Natural killer cell (primary cell): ENCODE measurements around the gene ZMYM2. TPM values are rescaled to one million over a fixed set of nuclear protein-coding genes. Genes with fewer than 3 reads are reported as not detected.
A peak's percentile ranks its signal among the peaks of the same experiment; 100 is the strongest.

ENCODE experiments used
- ATAC-seq, 3 donors: fragments of 150-1000 bp in 2 of 3; fragments of 200-7000 bp in 1 of 3; cut with Tn5 transposase; 1 replicate in 1 of 3; 2 replicates in 2 of 3; pipeline ENCODE4 v1.10.0; 2021; ENCODE audit warnings: mild to moderate bottlenecking in 2 of 3, moderate library complexity in 2 of 3
- DNase-seq, 2 donors: peaks; one replicate each; pipeline versions ENCODE4 v3.0.0 to v3.0.0-alpha.2; 2013 to 2021; ENCODE audit warnings: mixed read lengths in 1 of 2
- H3K27ac ChIP-seq: one replicate; pipeline ENCODE4 v1.5.1; 2013; ENCODE audit warnings: mild to moderate bottlenecking, low read length
- H3K27me3 ChIP-seq: one replicate; pipeline ENCODE4 v1.6.1; 2013; ENCODE audit warnings: low read length; ENCODE audit not compliant: control insufficient read depth, insufficient read depth
- H3K36me3 ChIP-seq: one replicate; pipeline ENCODE4 v1.6.1; 2013; ENCODE audit warnings: low read length; ENCODE audit not compliant: control insufficient read depth, insufficient read depth
- H3K4me1 ChIP-seq: one replicate; pipeline ENCODE4 v1.6.1; 2013; ENCODE audit warnings: low read length; ENCODE audit not compliant: control insufficient read depth, insufficient read depth
- H3K4me3 ChIP-seq: one replicate; pipeline ENCODE4 v1.5.1; 2013; ENCODE audit warnings: low read length
- H3K9me3 ChIP-seq: one replicate; pipeline ENCODE4 v1.6.1; 2013; ENCODE audit warnings: low read length; ENCODE audit not compliant: control insufficient read depth, insufficient read depth
- H3K27ac Mint-ChIP-seq, 2 donors: one replicate each; pipeline ENCODE4 v1.8.0; 2022; ENCODE audit warnings: mild to moderate bottlenecking in 2 of 2, mixed read lengths in 2 of 2, moderate library complexity in 1 of 2
- H3K27me3 Mint-ChIP-seq, 2 donors: one replicate each; pipeline ENCODE4 v1.8.0; 2022; ENCODE audit warnings: low read depth in 2 of 2, mixed read lengths in 2 of 2
- H3K36me3 Mint-ChIP-seq: one replicate; pipeline ENCODE4 v1.8.0; 2022; ENCODE audit warnings: mixed read lengths
- H3K4me1 Mint-ChIP-seq, 2 donors: one replicate each; pipeline ENCODE4 v1.8.0; 2022; ENCODE audit warnings: mixed read lengths in 2 of 2
- H3K4me3 Mint-ChIP-seq: one replicate; pipeline ENCODE4 v1.8.0; 2022; ENCODE audit warnings: mild to moderate bottlenecking, moderate library complexity, mixed read lengths
- H3K9me3 Mint-ChIP-seq, 2 donors: one replicate each; pipeline ENCODE4 v1.8.0; 2022; ENCODE audit warnings: mixed read lengths in 2 of 2
- WGBS: methylation state at CpG from one replicate; pipeline ENCODE4 v1.1.7; 2013; ENCODE audit warnings: missing lambda C conversion rate; ENCODE audit not compliant: insufficient coverage; 5-methylcytosine and 5-hydroxymethylcytosine counted together
- intact Hi-C: fragments of 100-400 bp; cut with micrococcal nuclease; formaldehyde crosslinking; loops from one replicate; pipeline ENCODE4 v1.14.2; 2022
- total RNA-seq, 4 donors: library from RNA; stranded (reverse); fragments of 120-200 nt in 1 of 4; gene quantifications; one replicate each; pipeline versions ENCODE4 v1.2.3 to v1.2.4, GENCODE V29; 2013 to 2022
- TF ChIP-seq, protein P1 (sequence below): fragments of 200-600 bp; IDR thresholded peaks from one replicate; pipeline ENCODE4 v1.8.0; 2022; ENCODE audit warnings: antibody characterized with exemption

ZMYM2 gene
- total RNA-seq, 3 donors from 2014 or later (not counting 1 experiment from before 2014, with no cell fraction given), result 82.1 to 101 (median 87.0) TPM

DNA sequence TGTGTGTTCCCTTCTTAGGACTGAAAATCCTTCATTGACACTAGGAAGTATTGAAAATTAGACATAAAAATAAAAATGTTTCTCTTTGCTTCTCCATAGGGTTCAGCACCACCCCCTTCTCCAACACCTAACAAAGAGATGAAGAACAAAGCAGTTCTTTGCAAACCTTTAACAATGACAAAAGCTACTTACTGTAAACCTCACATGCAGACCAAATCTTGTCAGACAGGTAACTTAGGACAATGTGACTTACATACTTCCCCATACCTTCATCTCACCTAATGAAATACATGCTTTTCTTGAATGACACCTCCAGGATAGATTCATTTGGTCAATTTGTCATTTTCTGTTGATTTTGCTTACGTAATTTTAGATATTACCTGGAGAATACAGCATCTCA, 99.9 kb downstream of the ZMYM2 start:
- Mint-ChIP-seq H3K27me3 (no peaks in the 10 kb centered on the region), H3K4me3 (no peak overlapping the region), H3K27ac (no peak overlapping the region), H3K9me3 (no peaks in the 10 kb centered on the region), H3K36me3 (peaks cover 7% of the 10 kb centered on the region), H3K4me1 (no peaks in the 10 kb centered on the region)
- H3K27ac ChIP-seq, result no peak overlapping the region
- WGBS, result no CpG with 5 or more reads among the region's 1 CpG
- TF ChIP-seq, protein P1, sequence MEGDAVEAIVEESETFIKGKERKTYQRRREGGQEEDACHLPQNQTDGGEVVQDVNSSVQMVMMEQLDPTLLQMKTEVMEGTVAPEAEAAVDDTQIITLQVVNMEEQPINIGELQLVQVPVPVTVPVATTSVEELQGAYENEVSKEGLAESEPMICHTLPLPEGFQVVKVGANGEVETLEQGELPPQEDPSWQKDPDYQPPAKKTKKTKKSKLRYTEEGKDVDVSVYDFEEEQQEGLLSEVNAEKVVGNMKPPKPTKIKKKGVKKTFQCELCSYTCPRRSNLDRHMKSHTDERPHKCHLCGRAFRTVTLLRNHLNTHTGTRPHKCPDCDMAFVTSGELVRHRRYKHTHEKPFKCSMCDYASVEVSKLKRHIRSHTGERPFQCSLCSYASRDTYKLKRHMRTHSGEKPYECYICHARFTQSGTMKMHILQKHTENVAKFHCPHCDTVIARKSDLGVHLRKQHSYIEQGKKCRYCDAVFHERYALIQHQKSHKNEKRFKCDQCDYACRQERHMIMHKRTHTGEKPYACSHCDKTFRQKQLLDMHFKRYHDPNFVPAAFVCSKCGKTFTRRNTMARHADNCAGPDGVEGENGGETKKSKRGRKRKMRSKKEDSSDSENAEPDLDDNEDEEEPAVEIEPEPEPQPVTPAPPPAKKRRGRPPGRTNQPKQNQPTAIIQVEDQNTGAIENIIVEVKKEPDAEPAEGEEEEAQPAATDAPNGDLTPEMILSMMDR, result no peak
- peaks cover 58% of the 10 kb centered on the region for H3K36me3 ChIP-seq
- no peaks in the 10 kb centered on the region for H3K9me3 ChIP-seq
- ATAC-seq, result no peak
- intact Hi-C loops, result loop anchor here (1.0 kb wide), 1 partner anchor 105 kb away; no protein-coding TSS in a partner anchor
- no peaks in the 10 kb centered on the region for H3K27me3 ChIP-seq
- H3K4me3 ChIP-seq, result no peak overlapping the region
- DNase-seq, result no peak
- H3K4me1 ChIP-seq, result no peaks in the 10 kb centered on the region

DNA sequence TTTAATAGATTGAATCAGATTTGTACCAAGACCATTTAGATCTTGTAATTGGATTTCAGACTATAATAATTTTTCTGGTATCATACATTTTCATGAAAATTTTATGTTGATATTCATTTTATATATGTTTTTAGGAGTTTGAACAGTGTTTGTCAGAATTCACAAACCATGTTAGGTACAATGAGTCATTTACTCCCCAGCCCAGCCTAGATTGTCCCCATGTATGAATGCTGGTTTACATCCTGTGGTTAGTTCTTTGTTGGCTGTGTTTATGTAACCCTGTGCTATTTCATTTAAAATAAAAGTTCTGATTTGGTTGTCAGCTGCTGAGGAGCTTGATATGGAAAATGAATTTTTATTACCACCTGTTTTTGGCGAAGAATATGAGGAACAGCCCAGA, 105.6 kb downstream of the ZMYM2 start:
- Histone ChIP-seq H3K27ac (no peak overlapping the region), H3K27me3 (no peaks in the 10 kb centered on the region), H3K4me3 (no peak overlapping the region), H3K4me1 (no peaks in the 10 kb centered on the region), H3K9me3 (no peaks in the 10 kb centered on the region), H3K36me3 (peaks cover 78% of the 10 kb centered on the region)
- WGBS, result 100% methylated on average over 1 of the region's 1 CpG
- Mint-ChIP-seq H3K27me3 (no peaks in the 10 kb centered on the region), H3K4me1 (no peaks in the 10 kb centered on the region), H3K9me3 (no peaks in the 10 kb centered on the region), H3K4me3 (no peak overlapping the region), H3K36me3 (peaks cover 16% of the 10 kb centered on the region), H3K27ac (no peak overlapping the region)
- ATAC-seq, result peak in 2 of 3 donors; percentile 57 to 88
- no peak for DNase-seq
- TF ChIP-seq, protein P1, result no peak
- intact Hi-C loops, result no loop called here

DNA sequence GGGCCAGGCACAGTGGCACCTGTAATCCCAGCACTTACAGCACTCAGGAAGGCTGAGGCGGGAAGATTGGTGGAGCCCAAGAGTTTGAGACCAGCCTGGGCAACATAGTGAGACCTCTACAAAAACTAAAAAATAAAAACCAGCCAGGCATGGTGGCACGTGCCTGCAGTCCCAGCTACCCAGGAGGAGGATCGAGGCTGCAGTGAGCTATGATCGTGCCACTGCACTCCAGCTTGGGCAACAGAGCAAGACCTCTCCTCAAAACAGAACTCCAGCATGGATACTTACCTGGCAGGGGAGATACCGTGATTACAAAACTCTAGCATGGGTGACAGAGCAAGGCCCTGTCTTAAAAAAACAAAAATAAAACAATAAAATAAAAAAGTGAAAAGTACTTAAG, 107.0 kb downstream of the ZMYM2 start:
- H3K9me3 Mint-ChIP-seq, result no peaks in the 10 kb centered on the region

DNA sequence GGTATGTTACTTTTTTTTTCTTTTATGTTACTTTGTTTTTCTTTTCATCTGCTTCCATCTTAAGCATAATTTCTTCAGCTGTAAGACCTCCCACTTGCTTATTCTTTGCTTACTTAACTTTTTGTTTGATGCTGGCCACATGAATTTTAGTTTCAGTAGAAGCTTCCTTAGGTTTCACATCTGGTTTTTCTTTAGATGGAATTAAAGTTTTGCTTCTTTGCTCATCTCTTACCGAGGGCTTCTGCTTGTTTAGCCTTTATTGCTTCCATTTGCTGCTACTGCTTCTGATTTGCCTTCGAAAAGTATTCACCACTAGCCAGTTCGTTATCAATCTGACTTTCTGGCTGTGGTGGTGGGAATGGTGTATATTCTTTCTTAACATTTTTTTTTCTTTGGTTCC, 111.4 kb downstream of the ZMYM2 start:
- intact Hi-C loops, result no loop called here
- H3K9me3 ChIP-seq, result no peaks in the 10 kb centered on the region
- no peaks in the 10 kb centered on the region for H3K27me3 ChIP-seq
- Mint-ChIP-seq H3K27me3 (no peaks in the 10 kb centered on the region), H3K4me1 (no peaks in the 10 kb centered on the region), H3K36me3 (peaks cover 6% of the 10 kb centered on the region), H3K4me3 (no peak overlapping the region), H3K9me3 (no peaks in the 10 kb centered on the region), H3K27ac (no peak overlapping the region)
- ATAC-seq (no peak), DNase-seq (no peak)
- peaks cover 59% of the 10 kb centered on the region for H3K36me3 ChIP-seq
- no peak overlapping the region for H3K4me3 ChIP-seq
- TF ChIP-seq, protein P1, result no peak
- no peaks in the 10 kb centered on the region for H3K4me1 ChIP-seq
- 100% methylated on average over 2 of the region's 3 CpGs for WGBS
- H3K27ac ChIP-seq, result no peak overlapping the region

More for the DNA sequence above, 107.0 kb downstream of the ZMYM2 start:
- Histone ChIP-seq H3K36me3 (peaks cover 70% of the 10 kb centered on the region), H3K27me3 (no peaks in the 10 kb centered on the region), H3K4me3 (no peak overlapping the region), H3K27ac (no peak overlapping the region), H3K4me1 (no peaks in the 10 kb centered on the region), H3K9me3 (no peaks in the 10 kb centered on the region)
- 97% methylated on average over 4 of the region's 5 CpGs for WGBS
- Mint-ChIP-seq H3K4me1 (no peaks in the 10 kb centered on the region), H3K27ac (no peak overlapping the region), H3K36me3 (peaks cover 16% of the 10 kb centered on the region), H3K4me3 (no peak overlapping the region), H3K27me3 (no peaks in the 10 kb centered on the region)
- ATAC-seq (no peak), DNase-seq (no peak)
- TF ChIP-seq, protein P1, result no peak
- intact Hi-C loops, result no loop called here
